Measurements from ENCODE around the gene NDUFA8. TPM values are rescaled to one million over a fixed set of nuclear protein-coding genes. Genes with fewer than 3 reads are reported as not detected.

NDUFA8 gene
- polyA plus RNA-seq, 1 of the 3 experiments (the other 2 are of a cell fraction) = 116 TPM

- ChIA-PET CTCF (interaction anchor here (1.1 to 2.4 kb wide), 5 partner anchors 15 to 210 kb away, joined by 3 to 13 read pairs (median 4); partner anchors contain the start of genes MORN5 and NDUFA8), POLR2A (no interaction called here)
- Histone ChIP-seq H3K4me1 (ENCODE audit: control insufficient read depth in 1 of 2, insufficient read depth in 2 of 2, low read depth in 1 of 2, low read length in 1 of 2) (no peaks in the 10 kb centered on the region), H3K27ac (ENCODE audit: low read depth in 2 of 2, low read length in 1 of 2) (no peak overlapping the region), H3K4me3 (ENCODE audit: low read depth in 2 of 2, low read length in 1 of 2) (no peak overlapping the region), H3F3A (replicated peaks; ENCODE audit: insufficient read depth) (no peaks in the 10 kb centered on the region), H3K9me2 (no peaks in the 10 kb centered on the region), H2AFZ (ENCODE audit: low read depth) (no peak overlapping the region), H4K20me1 (ENCODE audit: insufficient read depth) (no peaks in the 10 kb centered on the region), H3K36me3 (replicated peaks in 1 of 2; ENCODE audit: control insufficient read depth in 1 of 2, insufficient read depth in 2 of 2, low read length in 1 of 2) (peaks cover 10 to 37% of the 10 kb centered on the region in 2 experiments), H3K9ac (no peak overlapping the region), H3K4me2 (no peak overlapping the region), H3K9me3 (no peaks in the 10 kb centered on the region), H3K79me2 (ENCODE audit: insufficient read depth) (no peaks in the 10 kb centered on the region), H3K27me3 (ENCODE audit: insufficient read depth) (no peaks in the 10 kb centered on the region)
- no peak for DNase-seq
- no peak for TF ChIP-seq TAF1 (IDR thresholded peaks at IDR 0.05; ENCODE audit: borderline replicate concordance, low read depth, low read length)
- TF ChIP-seq CHD2 (IDR thresholded peaks at IDR 0.05; ENCODE audit: low read length, partially characterized antibody) = no peak
- no peak for TF ChIP-seq MAX (IDR thresholded peaks at IDR 0.05; ENCODE audit: low read depth)
- no peak for TF ChIP-seq USF1 (IDR thresholded peaks at IDR 0.05; ENCODE audit: borderline replicate concordance, low read depth)
- no peak for TF ChIP-seq RFX5 (IDR thresholded peaks at IDR 0.05; ENCODE audit: low read length)
- 89% methylated on average over 8 of the region's 8 CpGs for WGBS (ENCODE audit: low lambda C conversion rate)
Observed at GRCh38 chr9:122140368-122141193, 19.0 kb downstream of the NDUFA8 start.

GRCh38 chr9:122138560-122139268 is 20.9 kb downstream of the NDUFA8 start:
- POLR2A ChIA-PET = no interaction called here
- Histone ChIP-seq H2AFZ (ENCODE audit: low read depth) (no peak overlapping the region), H3K4me2 (no peak overlapping the region), H3K79me2 (ENCODE audit: insufficient read depth) (no peaks in the 10 kb centered on the region), H3K36me3 (replicated peaks in 1 of 2; ENCODE audit: control insufficient read depth in 1 of 2, insufficient read depth in 2 of 2, low read length in 1 of 2) (peaks cover 2 to 22% of the 10 kb centered on the region in 2 experiments), H3F3A (replicated peaks; ENCODE audit: insufficient read depth) (no peaks in the 10 kb centered on the region), H3K4me1 (ENCODE audit: control insufficient read depth in 1 of 2, insufficient read depth in 2 of 2, low read depth in 1 of 2, low read length in 1 of 2) (no peaks in the 10 kb centered on the region; a peak in 1 of 4 replicates), H4K20me1 (ENCODE audit: insufficient read depth) (no peaks in the 10 kb centered on the region), H3K9me3 (no peaks in the 10 kb centered on the region), H3K27me3 (ENCODE audit: insufficient read depth) (no peaks in the 10 kb centered on the region), H3K9me2 (no peaks in the 10 kb centered on the region), H3K27ac (ENCODE audit: low read depth in 2 of 2, low read length in 1 of 2) (no peak overlapping the region), H3K4me3 (ENCODE audit: low read depth in 2 of 2, low read length in 1 of 2) (no peak overlapping the region), H3K9ac (no peak overlapping the region)
- no peak for TF ChIP-seq CHD2 (IDR thresholded peaks at IDR 0.05; ENCODE audit: low read length, partially characterized antibody)
- no peak for TF ChIP-seq YY1 (IDR thresholded peaks at IDR 0.05; ENCODE audit: low read depth)
- TF ChIP-seq CTCF (IDR thresholded peaks at IDR 0.05) = no peak
- no peak for TF ChIP-seq GATA2 (CRISPR knock-in tag; IDR thresholded peaks at IDR 0.05)
- TF ChIP-seq RCOR1 (IDR thresholded peaks at IDR 0.05; ENCODE audit: low read length) = no peak
- TF ChIP-seq EZH2phosphoT487 (IDR thresholded peaks at IDR 0.05; ENCODE audit: borderline replicate concordance, low read depth) = no peak
- no peak for TF ChIP-seq FOXM1 (IDR thresholded peaks at IDR 0.05; ENCODE audit: low read depth)
- TF ChIP-seq FOXJ3 (CRISPR knock-in tag; IDR thresholded peaks at IDR 0.05) = no peak
- no peak for TF ChIP-seq PBX3 (IDR thresholded peaks at IDR 0.05)
- TF ChIP-seq SIN3A (IDR thresholded peaks at IDR 0.05; ENCODE audit: borderline replicate concordance, low read depth, low read length) = no peak
- no peak for TF ChIP-seq RXRA (IDR thresholded peaks at IDR 0.05; ENCODE audit: borderline replicate concordance, low read depth)
- 81% methylated on average over 10 of the region's 10 CpGs for WGBS (ENCODE audit: low lambda C conversion rate)
- no peak for DNase-seq
- CTCF ChIA-PET = interaction anchor here (1.1 to 2.4 kb wide), 4 partner anchors 13 to 203 kb away, joined by 3 to 13 read pairs (median 5); partner anchors contain the start of genes MORN5 and NDUFA8

Data from SK-N-SH (cell line).